ENCODE measurements around the gene SRBD1.

SRBD1 gene

GRCh38 chr2:45634223-45634622, 23.2 kb upstream of the SRBD1 start:
- no peak for DNase-seq

- no peak for DNase-seq
Measured at GRCh38 chr2:45631955-45632354, 20.9 kb upstream of the SRBD1 start.

- DNase-seq = no peak
Measured at GRCh38 chr2:45631319-45631718, 20.3 kb upstream of the SRBD1 start.

- DNase-seq = no peak
Measured at GRCh38 chr2:45629971-45630370, 18.9 kb upstream of the SRBD1 start.

- DNase-seq = no peak
Measured at GRCh38 chr2:45627911-45628310, 16.8 kb upstream of the SRBD1 start.

GRCh38 chr2:45626387-45627221, 15.5 kb upstream of the SRBD1 start:
- DNase-seq = no peak

- no peak for DNase-seq
Measured at GRCh38 chr2:45625824-45626223, 14.8 kb upstream of the SRBD1 start.

- DNase-seq = no peak
Measured at GRCh38 chr2:45623098-45623497, 12.0 kb upstream of the SRBD1 start.

- DNase-seq = no peak
Measured at GRCh38 chr2:45622336-45623075, 11.4 kb upstream of the SRBD1 start.

- no peak for DNase-seq
Measured at GRCh38 chr2:45617496-45617895, 6.4 kb upstream of the SRBD1 start.

GRCh38 chr2:45616658-45617411, 5.8 kb upstream of the SRBD1 start:
- DNase-seq = no peak

- DNase-seq = no peak
Measured at GRCh38 chr2:45614871-45615415, 3.9 kb upstream of the SRBD1 start.

- DNase-seq = no peak
Measured at GRCh38 chr2:45614330-45614729, 3.3 kb upstream of the SRBD1 start.

GRCh38 chr2:45612731-45613130, 1.7 kb upstream of the SRBD1 start:
- DNase-seq = no peak

GRCh38 chr2:45612285-45612684, 1.2 kb upstream of the SRBD1 start:
- DNase-seq = no peak

GRCh38 chr2:45610281-45611019, 617 bp downstream of the SRBD1 start:
- DNase-seq = peak; percentile 81 to 85

- DNase-seq = peak; percentile 27 to 47
Measured at GRCh38 chr2:45607701-45608100, 3.4 kb downstream of the SRBD1 start.

GRCh38 chr2:45606796-45607195, 4.3 kb downstream of the SRBD1 start:
- no peak for DNase-seq

GRCh38 chr2:45605116-45605515, 6.0 kb downstream of the SRBD1 start:
- no peak for DNase-seq

GRCh38 chr2:45602624-45603023, 8.4 kb downstream of the SRBD1 start:
- no peak for DNase-seq

GRCh38 chr2:45598545-45598944, 12.5 kb downstream of the SRBD1 start:
- DNase-seq = no peak

GRCh38 chr2:45596761-45597160, 14.3 kb downstream of the SRBD1 start:
- no peak for DNase-seq

All from Kasumi-1 (cell line).